HepG2 (cell line): ENCODE results near the gene PTPRF. TPM values are rescaled to one million over a fixed set of nuclear protein-coding genes. Genes with fewer than 3 reads are reported as not detected.

ENCODE experiments used
- FOXP1 ChIP-seq, 2 experiments: fragments of 450-650 bp in 1 of 2; IDR thresholded peaks; 2 replicates each; pipeline ENCODE4 v1.6.1; 2017 to 2018; ENCODE audit warnings: antibody characterized with exemption in 1 of 2
- ZNF788 ChIP-seq: sonication (generic); formaldehyde crosslinking; IDR thresholded peaks from 2 replicates; pipeline ENCODE4 v1.5.0; 2020; ENCODE audit warnings: mild to moderate bottlenecking, missing genetic modification reagents, borderline replicate concordance
- polyA plus RNA-seq, 8 experiments: library from polyadenylated mRNA; depleted of rRNA in 3 of 8; stranded (reverse) in 7 of 8; unstranded in 1 of 8; fragments of >200 nt; fragmentation: Illumina TruSeq in 4 of 8; extraction: Trizol in 4 of 8; gene quantifications; 2 replicates each; pipeline versions ENCODE4 v1.2.1 to v1.2.3, GENCODE V29; 2011 to 2016; ENCODE audit warnings: low read depth in 4 of 8, missing spikeins in 1 of 8, mixed read lengths in 1 of 8; ENCODE audit not compliant: insufficient read depth in 1 of 8
- total RNA-seq, 5 experiments: library from RNA; depleted of rRNA; stranded (reverse); fragments of >200 nt; fragmentation: Illumina TruSeq; extraction: Trizol; gene quantifications; 2 replicates each; pipeline ENCODE4 v1.2.3, GENCODE V29; 2016; ENCODE audit warnings: low read depth in 1 of 5
- TF ChIP-seq, protein P1 (sequence below): sonication (generic); formaldehyde crosslinking; conservative IDR thresholded peaks from 2 replicates; pipeline ENCODE4 v1.4.0; 2020; ENCODE audit warnings: mild to moderate bottlenecking, missing genetic modification reagents, moderate library complexity
- TF ChIP-seq, protein P2 (sequence below): sonication (generic); formaldehyde crosslinking; IDR thresholded peaks from 2 replicates; pipeline ENCODE4 v1.5.1; 2020; ENCODE audit warnings: missing genetic modification reagents, mild to moderate bottlenecking, borderline replicate concordance
- TF ChIP-seq, protein P3 (sequence below): sonication (generic); formaldehyde crosslinking; IDR thresholded peaks from 2 replicates; pipeline ENCODE4 v1.5.0; 2020; ENCODE audit warnings: mild to moderate bottlenecking, missing genetic modification reagents

The PTPRF gene
- total and polyA plus RNA-seq, 2 of the 13 experiments (the other 11 are each of a cell fraction or from before 2014, with no cell fraction given), result 55.9 to 167 TPM

DNA sequence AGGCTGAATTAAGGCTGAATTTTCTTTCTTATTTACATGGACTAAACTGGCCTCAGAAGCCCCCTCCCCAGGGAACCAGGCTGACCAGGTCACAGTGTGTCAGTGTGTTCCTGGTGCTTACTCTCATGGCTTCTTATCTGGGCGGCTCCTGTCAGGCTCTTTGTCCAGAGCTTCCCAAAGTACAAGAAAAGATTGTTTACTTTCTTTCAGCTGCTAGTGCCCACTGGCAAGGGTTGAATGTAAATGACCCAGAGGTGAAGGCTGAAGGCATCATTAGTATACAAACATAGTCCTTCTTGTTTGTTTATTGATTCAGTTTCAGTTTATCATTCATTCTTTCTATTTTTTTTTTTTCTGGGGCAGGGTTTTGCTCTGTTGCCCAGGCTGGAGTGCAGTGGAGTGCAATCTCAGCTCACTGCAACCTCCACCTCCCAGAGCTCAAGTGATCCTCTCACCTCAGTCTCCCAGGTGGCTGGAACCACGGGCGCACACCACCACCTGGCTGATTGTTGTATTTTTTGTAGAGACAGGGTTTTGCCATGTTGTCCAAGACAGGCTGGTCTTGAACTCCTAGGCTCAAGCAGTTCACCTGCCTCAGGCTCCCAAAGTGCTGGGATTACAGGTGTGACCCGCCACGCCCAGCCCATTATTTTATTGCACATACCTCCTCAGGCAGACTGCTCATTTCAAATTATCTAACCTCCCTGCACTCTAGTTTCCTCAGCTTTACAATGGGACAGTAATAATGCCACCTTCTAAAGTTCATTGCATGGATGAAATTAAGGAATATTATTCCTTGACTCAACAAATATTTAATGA lies 109.5 kb downstream of the PTPRF start (continued):
- TF ChIP-seq, protein P1, sequence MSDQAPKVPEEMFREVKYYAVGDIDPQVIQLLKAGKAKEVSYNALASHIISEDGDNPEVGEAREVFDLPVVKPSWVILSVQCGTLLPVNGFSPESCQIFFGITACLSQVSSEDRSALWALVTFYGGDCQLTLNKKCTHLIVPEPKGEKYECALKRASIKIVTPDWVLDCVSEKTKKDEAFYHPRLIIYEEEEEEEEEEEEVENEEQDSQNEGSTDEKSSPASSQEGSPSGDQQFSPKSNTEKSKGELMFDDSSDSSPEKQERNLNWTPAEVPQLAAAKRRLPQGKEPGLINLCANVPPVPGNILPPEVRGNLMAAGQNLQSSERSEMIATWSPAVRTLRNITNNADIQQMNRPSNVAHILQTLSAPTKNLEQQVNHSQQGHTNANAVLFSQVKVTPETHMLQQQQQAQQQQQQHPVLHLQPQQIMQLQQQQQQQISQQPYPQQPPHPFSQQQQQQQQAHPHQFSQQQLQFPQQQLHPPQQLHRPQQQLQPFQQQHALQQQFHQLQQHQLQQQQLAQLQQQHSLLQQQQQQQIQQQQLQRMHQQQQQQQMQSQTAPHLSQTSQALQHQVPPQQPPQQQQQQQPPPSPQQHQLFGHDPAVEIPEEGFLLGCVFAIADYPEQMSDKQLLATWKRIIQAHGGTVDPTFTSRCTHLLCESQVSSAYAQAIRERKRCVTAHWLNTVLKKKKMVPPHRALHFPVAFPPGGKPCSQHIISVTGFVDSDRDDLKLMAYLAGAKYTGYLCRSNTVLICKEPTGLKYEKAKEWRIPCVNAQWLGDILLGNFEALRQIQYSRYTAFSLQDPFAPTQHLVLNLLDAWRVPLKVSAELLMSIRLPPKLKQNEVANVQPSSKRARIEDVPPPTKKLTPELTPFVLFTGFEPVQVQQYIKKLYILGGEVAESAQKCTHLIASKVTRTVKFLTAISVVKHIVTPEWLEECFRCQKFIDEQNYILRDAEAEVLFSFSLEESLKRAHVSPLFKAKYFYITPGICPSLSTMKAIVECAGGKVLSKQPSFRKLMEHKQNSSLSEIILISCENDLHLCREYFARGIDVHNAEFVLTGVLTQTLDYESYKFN, result peak; percentile 40; the same call in 1 of the 2 replicates
- TF ChIP-seq FOXP1 (IDR thresholded peaks at IDR 0.05), result no peak
- TF ChIP-seq FOXP1 (CRISPR knock-in tag; IDR thresholded peaks at IDR 0.05), result peak; percentile 45; the same call in 1 of the 2 replicates
- TF ChIP-seq, protein P2, sequence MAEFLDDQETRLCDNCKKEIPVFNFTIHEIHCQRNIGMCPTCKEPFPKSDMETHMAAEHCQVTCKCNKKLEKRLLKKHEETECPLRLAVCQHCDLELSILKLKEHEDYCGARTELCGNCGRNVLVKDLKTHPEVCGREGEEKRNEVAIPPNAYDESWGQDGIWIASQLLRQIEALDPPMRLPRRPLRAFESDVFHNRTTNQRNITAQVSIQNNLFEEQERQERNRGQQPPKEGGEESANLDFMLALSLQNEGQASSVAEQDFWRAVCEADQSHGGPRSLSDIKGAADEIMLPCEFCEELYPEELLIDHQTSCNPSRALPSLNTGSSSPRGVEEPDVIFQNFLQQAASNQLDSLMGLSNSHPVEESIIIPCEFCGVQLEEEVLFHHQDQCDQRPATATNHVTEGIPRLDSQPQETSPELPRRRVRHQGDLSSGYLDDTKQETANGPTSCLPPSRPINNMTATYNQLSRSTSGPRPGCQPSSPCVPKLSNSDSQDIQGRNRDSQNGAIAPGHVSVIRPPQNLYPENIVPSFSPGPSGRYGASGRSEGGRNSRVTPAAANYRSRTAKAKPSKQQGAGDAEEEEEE, result no peak
- TF ChIP-seq, protein P3, sequence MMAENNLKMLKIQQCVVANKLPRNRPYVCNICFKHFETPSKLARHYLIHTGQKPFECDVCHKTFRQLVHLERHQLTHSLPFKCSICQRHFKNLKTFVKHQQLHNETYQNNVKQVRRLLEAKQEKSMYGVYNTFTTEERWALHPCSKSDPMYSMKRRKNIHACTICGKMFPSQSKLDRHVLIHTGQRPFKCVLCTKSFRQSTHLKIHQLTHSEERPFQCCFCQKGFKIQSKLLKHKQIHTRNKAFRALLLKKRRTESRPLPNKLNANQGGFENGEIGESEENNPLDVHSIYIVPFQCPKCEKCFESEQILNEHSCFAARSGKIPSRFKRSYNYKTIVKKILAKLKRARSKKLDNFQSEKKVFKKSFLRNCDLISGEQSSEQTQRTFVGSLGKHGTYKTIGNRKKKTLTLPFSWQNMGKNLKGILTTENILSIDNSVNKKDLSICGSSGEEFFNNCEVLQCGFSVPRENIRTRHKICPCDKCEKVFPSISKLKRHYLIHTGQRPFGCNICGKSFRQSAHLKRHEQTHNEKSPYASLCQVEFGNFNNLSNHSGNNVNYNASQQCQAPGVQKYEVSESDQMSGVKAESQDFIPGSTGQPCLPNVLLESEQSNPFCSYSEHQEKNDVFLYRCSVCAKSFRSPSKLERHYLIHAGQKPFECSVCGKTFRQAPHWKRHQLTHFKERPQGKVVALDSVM, result peak; percentile 62; the same call in 1 of the 2 replicates
- no peak for TF ChIP-seq ZNF788 (CRISPR knock-in tag)
